T-cell (primary cell): ENCODE measurements around the gene LACC1. TPM values are rescaled to one million over a fixed set of nuclear protein-coding genes. Genes with fewer than 3 reads are reported as not detected.

ENCODE experiments used
- ATAC-seq, 4 experiments: fragments of 200-7000 bp in 3 of 4; fragments of 150-1000 bp in 1 of 4; cut with Tn5 transposase; replicated peaks in 1 of 4; 1 replicate in 3 of 4; 2 replicates in 1 of 4; pipeline ENCODE4 v1.10.0; 2021; ENCODE audit warnings: moderate library complexity in 3 of 4, mild to moderate bottlenecking in 2 of 4, moderate number of reproducible peaks in 1 of 4
- CTCF ChIA-PET, 2 donors: fragments of 300-600 bp; sonication (Branson Sonifier 250); formaldehyde crosslinking; loops; one replicate each; lab custom pipeline; 2022; ENCODE audit warnings: antibody characterized with exemption in 2 of 2; lab: Charles Lee
- POLR2A ChIA-PET, 2 donors: fragments of 300-600 bp; sonication (Branson Sonifier 250); formaldehyde crosslinking; loops; one replicate each; lab custom pipeline; 2022; ENCODE audit warnings: antibody characterized with exemption in 2 of 2; lab: Charles Lee
- DNase-seq, 35 experiments: peaks; one replicate each; pipeline versions ENCODE4 v3.0.0 to v3.0.0-alpha.2; 2013 to 2023
- H3K27ac ChIP-seq: one replicate; pipeline ENCODE4 v1.5.1; 2013; ENCODE audit warnings: low read length
- H3K27me3 ChIP-seq, 2 experiments: replicated peaks in 1 of 2; 1 replicate in 1 of 2; 2 replicates in 1 of 2; pipeline versions ENCODE4 v1.6.1 to v1.7.0; 2013; ENCODE audit warnings: low read length in 1 of 2, mixed read lengths in 1 of 2; ENCODE audit not compliant: control insufficient read depth in 2 of 2, insufficient read depth in 2 of 2; ENCODE audit errors: extremely low read depth in 1 of 2
- H3K36me3 ChIP-seq, 2 donors: 1 replicate in 1 of 2; 2 replicates in 1 of 2; pipeline versions ENCODE4 v1.6.1 to v1.7.0; 2013; ENCODE audit warnings: low read length in 1 of 2; ENCODE audit not compliant: control insufficient read depth in 2 of 2, insufficient read depth in 1 of 2; ENCODE audit errors: extremely low read depth in 1 of 2
- H3K4me1 ChIP-seq, 2 experiments: 1 replicate in 1 of 2; 2 replicates in 1 of 2; pipeline versions ENCODE4 v1.6.1 to v1.7.0; 2013; ENCODE audit warnings: low read length in 2 of 2, mixed read lengths in 1 of 2; ENCODE audit not compliant: insufficient read depth in 2 of 2, control insufficient read depth in 1 of 2; ENCODE audit errors: extremely low read depth in 1 of 2
- H3K4me3 ChIP-seq, 2 donors: 1 replicate in 1 of 2; 2 replicates in 1 of 2; pipeline versions ENCODE4 v1.5.1 to v1.7.0; 2013; ENCODE audit warnings: mild to moderate bottlenecking in 2 of 2, low read length in 1 of 2, moderate library complexity in 1 of 2; ENCODE audit not compliant: control insufficient read depth in 1 of 2; ENCODE audit errors: extremely low read depth in 1 of 2
- H3K9me3 ChIP-seq: 2 replicates; pipeline ENCODE4 v1.7.0; 2013
- H3K27ac Mint-ChIP-seq, 2 donors: one replicate each; pipeline ENCODE4 v1.8.0; 2020 to 2021; ENCODE audit warnings: mild to moderate bottlenecking in 2 of 2, mixed read lengths in 2 of 2
- H3K27me3 Mint-ChIP-seq, 2 donors: one replicate each; pipeline ENCODE4 v1.8.0; 2021 to 2022; ENCODE audit warnings: mixed read lengths in 2 of 2
- H3K36me3 Mint-ChIP-seq: one replicate; pipeline ENCODE4 v1.8.0; 2021; ENCODE audit warnings: mixed read lengths
- H3K4me1 Mint-ChIP-seq, 3 donors: one replicate each; pipeline ENCODE4 v1.8.0; 2020 to 2022; ENCODE audit warnings: mixed read lengths in 3 of 3, mild to moderate bottlenecking in 1 of 3
- H3K4me3 Mint-ChIP-seq, 3 donors: one replicate each; pipeline ENCODE4 v1.8.0; 2020 to 2022; ENCODE audit warnings: mild to moderate bottlenecking in 3 of 3, mixed read lengths in 3 of 3, moderate library complexity in 3 of 3
- H3K9me3 Mint-ChIP-seq, 3 donors: one replicate each; pipeline ENCODE4 v1.8.0; 2020 to 2022; ENCODE audit warnings: mixed read lengths in 3 of 3
- WGBS: methylation state at CpG from one replicate; pipeline ENCODE4 v1.1.5; 2013; ENCODE audit warnings: missing lambda C conversion rate; ENCODE audit not compliant: insufficient coverage; 5-methylcytosine and 5-hydroxymethylcytosine counted together
- total RNA-seq, 35 experiments: library from RNA in 6 of 35; stranded (reverse) in 6 of 35; fragments of 120-200 nt in 1 of 35; gene quantifications; one replicate each; pipeline versions ENCODE4 v1.2.1 to v1.2.4 and lab custom pipeline; 2013 to 2026

LACC1 gene
- total RNA-seq, 5 donors from 2014 or later (not counting 1 experiment from before 2014, with no cell fraction given): 0.50 to 3.2 (median 1.5) TPM

DNA sequence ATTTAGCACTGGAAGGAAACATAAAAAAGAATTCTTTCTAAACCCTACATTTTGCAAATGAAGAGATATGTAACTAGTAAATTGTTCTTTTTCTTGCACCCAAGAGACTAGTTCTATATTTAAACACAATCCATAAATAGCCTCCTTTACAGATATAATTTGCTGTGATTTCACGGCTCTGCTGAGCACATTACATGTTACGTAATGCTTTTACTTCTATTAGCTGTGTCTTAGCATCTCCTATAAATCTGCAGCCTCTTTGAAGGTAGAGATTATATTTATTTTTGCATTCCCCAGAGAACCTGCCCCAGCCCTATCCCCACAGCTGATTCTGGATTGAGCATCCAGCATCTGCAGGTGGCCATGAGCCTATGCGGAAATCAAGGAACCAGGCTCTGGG lies 32.2 kb downstream of the LACC1 start:
- Mint-ChIP-seq H3K27me3 (peaks cover 6 to 12% of the 10 kb centered on the region in 2 donors), H3K4me3 (no peak overlapping the region), H3K4me1 (peaks cover 0 to 6% (median 3%) of the 10 kb centered on the region in 3 donors), H3K27ac (no peak overlapping the region), H3K9me3 (no peaks in the 10 kb centered on the region), H3K36me3 (no peaks in the 10 kb centered on the region)
- no CpG with 5 or more reads among the region's 3 CpGs for WGBS
- H3K4me3 ChIP-seq: no peak overlapping the region
- no peaks in the 10 kb centered on the region for H3K36me3 ChIP-seq
- H3K9me3 ChIP-seq: no peaks in the 10 kb centered on the region
- ATAC-seq (no peak), DNase-seq (no peak)
- POLR2A ChIA-PET: interaction anchor here in 1 of 2 donors (0.5 kb wide), 1 partner anchor 10 kb away, joined by 7 read pairs; no protein-coding TSS in a partner anchor
- H3K27me3 ChIP-seq: no peaks in the 10 kb centered on the region
- H3K4me1 ChIP-seq: no peaks in the 10 kb centered on the region
- H3K27ac ChIP-seq: no peak overlapping the region
- CTCF ChIA-PET: interaction anchor here in 1 of 2 donors (0.5 to 2.0 kb wide), 4 partner anchors 10 to 969 kb away, joined by 3 to 7 read pairs (median 4); no protein-coding TSS in a partner anchor

DNA sequence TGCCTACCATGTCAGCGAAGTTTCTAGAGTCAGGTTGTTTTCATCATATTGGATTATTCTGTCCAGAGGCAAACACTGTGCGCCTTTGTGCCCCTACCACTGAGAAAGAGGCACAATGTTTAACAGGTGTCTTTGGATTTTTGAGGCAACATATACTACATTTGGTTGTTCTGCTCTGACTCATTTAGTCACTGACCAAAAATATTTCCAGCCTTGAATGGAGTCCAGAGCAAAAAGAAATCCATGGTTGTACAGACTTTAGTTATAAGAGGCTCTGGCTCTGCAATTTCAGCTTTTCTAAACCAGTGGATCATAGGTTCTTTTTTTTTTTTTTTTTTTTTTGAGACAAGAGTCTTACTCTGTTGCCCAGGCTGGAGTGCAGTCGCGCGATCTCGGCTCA lies 35.7 kb downstream of the LACC1 start:
- no peaks in the 10 kb centered on the region for H3K36me3 ChIP-seq
- Mint-ChIP-seq H3K4me3 (no peak overlapping the region), H3K9me3 (no peaks in the 10 kb centered on the region), H3K27ac (no peak overlapping the region), H3K27me3 (peaks cover 8 to 9% of the 10 kb centered on the region in 2 donors), H3K4me1 (no peaks in the 10 kb centered on the region), H3K36me3 (no peaks in the 10 kb centered on the region)
- ATAC-seq: no peak
- no peak for DNase-seq
- H3K27ac ChIP-seq: no peak overlapping the region
- H3K4me1 ChIP-seq: no peaks in the 10 kb centered on the region
- WGBS: 76% methylated on average over 4 of the region's 6 CpGs
- no peaks in the 10 kb centered on the region for H3K9me3 ChIP-seq
- no peak overlapping the region for H3K4me3 ChIP-seq
- no peaks in the 10 kb centered on the region for H3K27me3 ChIP-seq
- CTCF ChIA-PET: interaction anchor here in 1 of 2 donors (0.6 kb wide), 1 partner anchor 12 kb away, joined by 4 read pairs; no protein-coding TSS in a partner anchor
- POLR2A ChIA-PET: no interaction called here

GRCh38 chr13:43916828-43917227 lies 37.1 kb downstream of the LACC1 start:
- H3K36me3 ChIP-seq: no peaks in the 10 kb centered on the region
- H3K27me3 ChIP-seq: no peaks in the 10 kb centered on the region
- H3K4me1 ChIP-seq: no peaks in the 10 kb centered on the region
- Mint-ChIP-seq H3K9me3 (no peaks in the 10 kb centered on the region), H3K4me3 (no peak overlapping the region), H3K27ac (no peak overlapping the region), H3K27me3 (peaks cover 8 to 13% of the 10 kb centered on the region in 2 donors), H3K4me1 (no peaks in the 10 kb centered on the region), H3K36me3 (no peaks in the 10 kb centered on the region)
- ATAC-seq (no peak), DNase-seq (no peak)
- ChIA-PET POLR2A (interaction anchor here in 1 of 2 donors (0.5 kb wide), 1 partner anchor 1035 kb away, joined by 3 read pairs; no protein-coding TSS in a partner anchor), CTCF (interaction anchor here (0.5 to 0.6 kb wide), 2 partner anchors 9 to 109 kb away, joined by 3 to 4 read pairs; no protein-coding TSS in a partner anchor)
- H3K4me3 ChIP-seq: no peak overlapping the region
- no peaks in the 10 kb centered on the region for H3K9me3 ChIP-seq
- H3K27ac ChIP-seq: no peak overlapping the region
- whole genome bisulfite sequencing: 69% methylated on average over 2 of the region's 2 CpGs

GRCh38 chr13:43918636-43919035 lies 38.9 kb downstream of the LACC1 start:
- CTCF ChIA-PET: interaction anchor here in 1 of 2 donors (1.0 kb wide), 1 partner anchor 11 kb away, joined by 6 read pairs; no protein-coding TSS in a partner anchor
- Mint-ChIP-seq H3K4me1 (no peaks in the 10 kb centered on the region), H3K9me3 (no peaks in the 10 kb centered on the region), H3K27me3 (peaks cover 4 to 8% of the 10 kb centered on the region in 2 donors), H3K27ac (no peak overlapping the region), H3K4me3 (no peak overlapping the region), H3K36me3 (no peaks in the 10 kb centered on the region)
- H3K36me3 ChIP-seq: no peaks in the 10 kb centered on the region
- no peak overlapping the region for H3K27ac ChIP-seq
- POLR2A ChIA-PET: no interaction called here
- WGBS: no CpG with 5 or more reads among the region's 5 CpGs
- H3K4me3 ChIP-seq: no peak overlapping the region
- peaks cover 0 to 3% of the 10 kb centered on the region in 2 experiments for H3K27me3 ChIP-seq
- no peak for ATAC-seq
- no peak for DNase-seq
- H3K9me3 ChIP-seq: no peaks in the 10 kb centered on the region
- H3K4me1 ChIP-seq: no peaks in the 10 kb centered on the region

DNA sequence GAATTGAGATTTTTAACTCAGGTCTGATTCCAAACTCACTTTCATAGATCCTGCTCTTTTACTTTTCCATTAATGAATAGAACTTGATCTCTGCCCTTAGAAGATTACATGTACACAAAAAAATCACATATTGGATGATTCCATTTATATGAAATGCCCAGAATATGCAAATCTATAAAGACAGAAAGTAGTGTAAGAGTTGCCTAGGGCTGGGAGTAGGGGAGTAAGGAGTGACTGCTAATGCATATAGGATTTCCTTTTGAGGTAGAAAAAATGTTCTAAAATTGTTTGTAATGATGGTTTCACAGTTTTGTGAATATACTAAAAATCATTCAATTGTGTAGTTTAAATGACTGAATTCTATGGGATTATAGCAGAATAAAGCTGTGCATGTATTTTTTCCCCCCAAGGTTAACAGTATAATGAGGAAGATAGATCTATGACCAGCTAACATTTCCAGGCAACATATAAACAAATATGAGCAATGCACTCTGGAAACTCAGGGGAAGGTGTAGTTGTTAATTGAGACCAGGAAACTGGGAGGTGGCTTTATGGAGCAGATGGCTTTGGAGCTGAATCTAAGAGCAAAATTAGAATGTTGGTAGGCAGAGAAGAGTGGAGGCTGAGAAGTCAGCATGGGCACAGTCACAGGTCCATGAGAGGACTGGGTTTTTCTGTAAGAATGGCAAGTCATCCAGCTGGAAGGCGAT lies 41.4 kb downstream of the LACC1 start:
- Mint-ChIP-seq H3K27ac (no peak overlapping the region), H3K4me3 (no peak overlapping the region), H3K4me1 (no peaks in the 10 kb centered on the region), H3K27me3 (peaks cover 4 to 16% of the 10 kb centered on the region in 2 donors), H3K9me3 (no peaks in the 10 kb centered on the region), H3K36me3 (no peaks in the 10 kb centered on the region)
- no peaks in the 10 kb centered on the region for H3K36me3 ChIP-seq
- ATAC-seq (no peak), DNase-seq (no peak)
- no peak overlapping the region for H3K27ac ChIP-seq
- WGBS: 100% methylated on average over 1 of the region's 1 CpG
- peaks cover 0 to 3% of the 10 kb centered on the region in 2 experiments for H3K27me3 ChIP-seq
- ChIA-PET POLR2A (no interaction called here), CTCF (interaction anchor here (0.7 to 1.4 kb wide), 4 partner anchors 11 to 516 kb away, joined by 3 to 8 read pairs (median 4); no protein-coding TSS in a partner anchor)
- H3K4me3 ChIP-seq: no peak overlapping the region
- H3K9me3 ChIP-seq: no peaks in the 10 kb centered on the region
- H3K4me1 ChIP-seq: no peaks in the 10 kb centered on the region

DNA sequence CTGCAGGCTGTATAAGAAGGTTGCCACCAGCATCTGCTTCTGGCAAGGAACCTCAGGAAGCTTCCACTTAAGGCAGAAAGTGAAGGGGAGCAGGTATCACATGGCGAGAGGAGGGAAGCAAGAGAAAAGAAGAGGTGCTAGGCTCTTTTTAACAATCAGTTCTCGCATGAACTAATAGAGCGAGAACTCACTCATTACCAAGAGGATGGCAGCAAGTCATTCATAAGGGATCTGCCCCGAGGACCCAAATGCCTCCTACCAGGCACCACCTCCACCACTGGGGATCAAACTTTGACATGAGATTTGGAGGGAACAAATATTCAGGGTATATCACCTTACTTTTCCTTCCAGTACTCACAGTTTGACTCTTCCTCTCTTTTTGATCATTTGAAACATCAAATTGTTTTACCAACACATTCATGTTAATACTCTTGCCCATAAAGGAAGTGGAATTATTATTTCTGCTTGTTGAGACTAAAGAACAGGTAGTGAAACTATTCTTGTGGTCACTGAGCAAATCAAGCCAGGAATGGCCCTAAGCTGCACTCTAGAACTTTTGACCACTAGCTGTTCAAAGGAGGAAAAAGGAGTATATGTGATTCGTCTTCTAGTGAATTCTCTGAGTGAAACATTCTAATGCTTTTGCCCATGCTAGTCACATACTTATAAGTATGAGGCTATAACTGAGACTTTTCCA lies 45.0 kb downstream of the LACC1 start:
- no peaks in the 10 kb centered on the region for H3K9me3 ChIP-seq
- DNase-seq: no peak
- H3K27ac ChIP-seq: no peak overlapping the region
- no peak for ATAC-seq
- peaks cover 0 to 3% of the 10 kb centered on the region in 2 experiments for H3K27me3 ChIP-seq
- Mint-ChIP-seq H3K4me3 (no peak overlapping the region), H3K27me3 (peaks cover under 1 to 13% of the 10 kb centered on the region in 2 donors), H3K4me1 (no peaks in the 10 kb centered on the region), H3K36me3 (no peaks in the 10 kb centered on the region), H3K27ac (no peak overlapping the region), H3K9me3 (no peaks in the 10 kb centered on the region)
- ChIA-PET CTCF (interaction anchor here in 1 of 2 donors (1.1 kb wide), 1 partner anchor 16 kb away, joined by 4 read pairs; no protein-coding TSS in a partner anchor), POLR2A (no interaction called here)
- WGBS: no CpG with 5 or more reads among the region's 5 CpGs
- no peaks in the 10 kb centered on the region for H3K36me3 ChIP-seq
- no peak overlapping the region for H3K4me3 ChIP-seq
- no peaks in the 10 kb centered on the region for H3K4me1 ChIP-seq
